Cardiac muscle cell (in vitro differentiated cells and primary cell): ENCODE results near the gene KLHL40. TPM values are rescaled to one million over a fixed set of nuclear protein-coding genes. Genes with fewer than 3 reads are reported as not detected.

Source experiments
- DNase-seq, 2 donors: peaks; one replicate each; pipeline versions ENCODE4 v3.0.0 to v3.0.0-alpha.2; 2010 to 2017; ENCODE audit warnings: low read depth in 1 of 2, low spot score in 1 of 2
- H3K27ac ChIP-seq: fragments of 200-600 bp; sonication (generic); 2 replicates; pipeline ENCODE4 v1.5.1; 2016
- H3K27me3 ChIP-seq: fragments of 200-600 bp; sonication (generic); 2 replicates; pipeline ENCODE4 v1.6.0; 2016; ENCODE audit warnings: control low read depth
- H3K36me3 ChIP-seq: fragments of 200-600 bp; sonication (generic); 2 replicates; pipeline ENCODE4 v1.5.1; 2016; ENCODE audit warnings: control low read depth
- H3K4me1 ChIP-seq: fragments of 200-600 bp; sonication (generic); 2 replicates; pipeline ENCODE4 v1.8.1; 2017; ENCODE audit warnings: low read depth, mild to moderate bottlenecking, mixed run types
- H3K4me3 ChIP-seq: fragments of 200-600 bp; sonication (generic); 2 replicates; pipeline ENCODE4 v1.5.1; 2016; ENCODE audit warnings: mild to moderate bottlenecking
- H3K9me3 ChIP-seq: fragments of 200-600 bp; sonication (generic); 2 replicates; pipeline ENCODE4 v1.5.1; 2017; ENCODE audit warnings: low read depth, mild to moderate bottlenecking, control low read depth
- CTCF ChIP-seq: IDR thresholded peaks from 2 replicates; pipeline ENCODE4 v1.5.1; 2012; ENCODE audit warnings: low read depth, mild to moderate bottlenecking, low read length
- polyA plus RNA-seq: library from polyadenylated mRNA; unstranded; fragments of >200 nt; fragmentation: Nextera tagmentation; extraction: Ambion mirVana; gene quantifications from 2 replicates; pipeline ENCODE4 v1.2.1, GENCODE V29; 2016
- total RNA-seq: library from RNA; depleted of rRNA; stranded (reverse); fragments of >200 nt; gene quantifications from 2 replicates; pipeline ENCODE4 v1.2.3, GENCODE V29; 2016

The KLHL40 gene
- total and polyA plus RNA-seq, 2 experiments from 2014 or later = 0.39 to 0.66 TPM

- no peaks in the 10 kb centered on the region for H3K9me3 ChIP-seq
- DNase-seq = no peak
- H3K27ac ChIP-seq = no peak overlapping the region
- no peaks in the 10 kb centered on the region for H3K36me3 ChIP-seq
- peaks cover 14% of the 10 kb centered on the region for H3K4me1 ChIP-seq
- no peaks in the 10 kb centered on the region for H3K27me3 ChIP-seq
- H3K4me3 ChIP-seq = no peak overlapping the region
- no peak for TF ChIP-seq CTCF
Observed at GRCh38 chr3:42700366-42701288, 15.3 kb downstream of the KLHL40 start.

- Histone ChIP-seq H3K4me1 (peaks cover 14% of the 10 kb centered on the region), H3K4me3 (no peak overlapping the region), H3K27me3 (no peaks in the 10 kb centered on the region), H3K36me3 (no peaks in the 10 kb centered on the region), H3K27ac (no peak overlapping the region), H3K9me3 (no peaks in the 10 kb centered on the region)
- peak; percentile 49 to 93 for DNase-seq
- no peak for TF ChIP-seq CTCF
Observed at GRCh38 chr3:42701371-42702065, 16.2 kb downstream of the KLHL40 start.

GRCh38 chr3:42702066-42702951, 17.0 kb downstream of the KLHL40 start, which contains the start of gene HHATL:
Gene HHATL (minus strand): TSS chr3:42702798. CDS start chr3:42700826, 1,972 bp downstream.
- TF ChIP-seq CTCF = no peak
- Histone ChIP-seq H3K9me3 (no peaks in the 10 kb centered on the region), H3K27ac (peak within 1 kb of the TSS; percentile 25), H3K4me3 (no peak within 1 kb of the TSS), H3K27me3 (no peaks in the 10 kb centered on the region), H3K4me1 (peaks cover 14% of the 10 kb centered on the region), H3K36me3 (no peaks in the 10 kb centered on the region)
- DNase-seq = peak in 1 of 2 donors; percentile 68

GRCh38 chr3:42702982-42703694, 17.8 kb downstream of the KLHL40 start:
- no peak overlapping the region for H3K4me3 ChIP-seq
- H3K4me1 ChIP-seq = peaks cover 14% of the 10 kb centered on the region
- no peak for TF ChIP-seq CTCF
- peak overlapping the region; percentile 25 for H3K27ac ChIP-seq
- H3K36me3 ChIP-seq = no peaks in the 10 kb centered on the region
- no peaks in the 10 kb centered on the region for H3K27me3 ChIP-seq
- no peaks in the 10 kb centered on the region for H3K9me3 ChIP-seq
- no peak for DNase-seq

- DNase-seq = no peak
- H3K4me3 ChIP-seq = no peak overlapping the region
- peaks cover 14% of the 10 kb centered on the region for H3K4me1 ChIP-seq
- no peak overlapping the region for H3K27ac ChIP-seq
- no peaks in the 10 kb centered on the region for H3K9me3 ChIP-seq
- TF ChIP-seq CTCF = no peak
- H3K36me3 ChIP-seq = no peaks in the 10 kb centered on the region
- no peaks in the 10 kb centered on the region for H3K27me3 ChIP-seq
Observed at GRCh38 chr3:42703695-42704025, 18.3 kb downstream of the KLHL40 start.
